A673 (cell line): ENCODE measurements around the gene MKI67. TPM values are rescaled to one million over a fixed set of nuclear protein-coding genes. Genes with fewer than 3 reads are reported as not detected.
"Not testable (repeated sequence)": the region's sequence is repeated elsewhere in the genome, so short reads cannot be mapped to it uniquely, and the experiment has no call there.

Experiments used
- BruUV-seq: library from RNA; stranded (reverse); fragments of 400-500 nt; replicated peaks from 2 replicates; lab custom pipeline; 2021; lab: Mats Ljungman, UMichigan
- CTCF ChIA-PET: fragments of 300-600 bp; sonication (Branson Sonifier 250); formaldehyde crosslinking; loops from one replicate; lab custom pipeline; 2022; ENCODE audit warnings: antibody characterized with exemption; lab: Charles Lee
- POLR2A ChIA-PET: fragments of 300-600 bp; sonication (Branson Sonifier 250); formaldehyde crosslinking; loops from one replicate; lab custom pipeline; 2022; ENCODE audit warnings: antibody characterized with exemption; ENCODE audit not compliant: low non-redundant PET; lab: Charles Lee
- DNase-seq: peaks from one replicate; pipeline ENCODE4 v3.0.0-alpha.2; 2015; ENCODE audit warnings: low spot score
- H3K27ac ChIP-seq: fragments of 200-600 bp; sonication (generic); 2 replicates; pipeline ENCODE4 v1.5.1; 2016; ENCODE audit warnings: mixed run types, low read depth, mild to moderate bottlenecking, mixed read lengths, antibody characterized with exemption, low read length; ENCODE audit not compliant: poor library complexity, severe bottlenecking
- H3K27me3 ChIP-seq: fragments of 200-600 bp; sonication (generic); replicated peaks from 2 replicates; pipeline ENCODE4 v1.6.1; 2017; ENCODE audit warnings: mixed run types, low read depth, mild to moderate bottlenecking, mixed read lengths, antibody characterized with exemption, low read length; ENCODE audit not compliant: insufficient read depth, poor library complexity
- H3K36me3 ChIP-seq: fragments of 200-600 bp; sonication (generic); 2 replicates; pipeline ENCODE4 v1.6.1; 2016; ENCODE audit warnings: mixed run types, mild to moderate bottlenecking, mixed read lengths, antibody characterized with exemption, low read length; ENCODE audit not compliant: insufficient read depth, poor library complexity, severe bottlenecking
- H3K4me1 ChIP-seq: fragments of 200-600 bp; sonication (generic); 2 replicates; pipeline ENCODE4 v1.6.1; 2017; ENCODE audit warnings: mixed run types, mild to moderate bottlenecking, mixed read lengths, antibody characterized with exemption, low read length; ENCODE audit not compliant: insufficient read depth, poor library complexity, severe bottlenecking
- H3K4me3 ChIP-seq: fragments of 200-600 bp; sonication (generic); 2 replicates; pipeline ENCODE4 v1.5.1; 2016; ENCODE audit warnings: low read depth, mixed run types, mild to moderate bottlenecking, mixed read lengths, low read length; ENCODE audit not compliant: poor library complexity, severe bottlenecking
- H3K9me3 ChIP-seq: fragments of 200-600 bp; sonication (generic); 2 replicates; pipeline ENCODE4 v1.6.1; 2016; ENCODE audit warnings: mixed run types, low read depth, mild to moderate bottlenecking, mixed read lengths, antibody characterized with exemption, low read length; ENCODE audit not compliant: poor library complexity, severe bottlenecking
- CTCF ChIP-seq: fragments of 300-800, 200-600 bp; sonication (generic); conservative IDR thresholded peaks from 2 replicates; pipeline ENCODE4 v1.5.1; 2017; ENCODE audit warnings: low read depth, mild to moderate bottlenecking, antibody characterized with exemption, low read length, moderate library complexity, mixed read lengths
- EZH2 ChIP-seq: fragments of 200-600 bp; sonication (generic); IDR thresholded peaks from 2 replicates; pipeline ENCODE4 v1.6.1; 2017; ENCODE audit warnings: borderline replicate concordance, low read depth, mild to moderate bottlenecking, mixed read lengths, antibody characterized with exemption, low read length; ENCODE audit not compliant: poor library complexity, severe bottlenecking
- intact Hi-C: fragments of 100-400 bp; cut with micrococcal nuclease; formaldehyde crosslinking; loops from one replicate; pipeline ENCODE4 v1.10.0; 2022; ENCODE audit not compliant: unreplicated experiment
- total RNA-seq: library from RNA; stranded (reverse); gene quantifications from 2 replicates; pipeline ENCODE4 v1.2.3, GENCODE V29; 2021

The MKI67 gene
- total RNA-seq, 1 experiment from 2014 or later: 249 TPM

- DNase-seq: no peak
- no peaks in the 10 kb centered on the region for H3K27me3 ChIP-seq
- intact Hi-C loops: no loop called here
- no peak for TF ChIP-seq CTCF
- TF ChIP-seq EZH2: no peak
- peaks cover 49% of the 10 kb centered on the region for H3K36me3 ChIP-seq
- no TSS peak for BruUV-seq
- H3K9me3 ChIP-seq: no peaks in the 10 kb centered on the region
- ChIA-PET POLR2A (no interaction called here), CTCF (no interaction called here)
- H3K4me1 ChIP-seq: peaks cover 5% of the 10 kb centered on the region
- H3K4me3 ChIP-seq: no peak overlapping the region
- H3K27ac ChIP-seq: peak overlapping the region; percentile 37
Observed at GRCh38 chr10:128095753-128096469, 30.3 kb downstream of the MKI67 start.

GRCh38 chr10:128095027-128095752 is 31.0 kb downstream of the MKI67 start:
- CTCF ChIA-PET: no interaction called here
- H3K27ac ChIP-seq: peak overlapping the region; percentile 37
- intact Hi-C loops: no loop called here

GRCh38 chr10:128094596-128094995 is 31.6 kb downstream of the MKI67 start:
- BruUV-seq, CTCF ChIA-PET, POLR2A ChIA-PET: not testable (repeated sequence)

More at GRCh38 chr10:128095027-128095752, 31.0 kb downstream of the MKI67 start:
- peak; percentile 49 for DNase-seq
- TF ChIP-seq EZH2 (no peak), CTCF (no peak)
- Histone ChIP-seq H3K4me3 (no peak overlapping the region), H3K27me3 (no peaks in the 10 kb centered on the region), H3K36me3 (peaks cover 41% of the 10 kb centered on the region), H3K4me1 (peaks cover 5% of the 10 kb centered on the region), H3K9me3 (no peaks in the 10 kb centered on the region)
- BruUV-seq: no TSS peak
- POLR2A ChIA-PET: no interaction called here

More at GRCh38 chr10:128094596-128094995, 31.6 kb downstream of the MKI67 start:
- H3K27me3 ChIP-seq, H3K4me1 ChIP-seq, intact Hi-C loops, H3K4me3 ChIP-seq, DNase-seq, H3K27ac ChIP-seq, H3K9me3 ChIP-seq: not testable (repeated sequence)
- H3K36me3 ChIP-seq: peaks cover 35% of the 10 kb centered on the region
